Activated effector memory CD4-positive, alpha-beta T cell treated with Interleukin-2 at 50 U/mL for 16 hours (primary cell): ENCODE measurements around the gene SDR42E1.
"Not testable (repeated sequence)": the region's sequence is repeated elsewhere in the genome, so short reads cannot be mapped to it uniquely, and the experiment has no call there.

Experiments used
- DNase-seq: peaks from one replicate; pipeline ENCODE4 v3.0.0-alpha.2; 2020

The SDR42E1 gene

DNA sequence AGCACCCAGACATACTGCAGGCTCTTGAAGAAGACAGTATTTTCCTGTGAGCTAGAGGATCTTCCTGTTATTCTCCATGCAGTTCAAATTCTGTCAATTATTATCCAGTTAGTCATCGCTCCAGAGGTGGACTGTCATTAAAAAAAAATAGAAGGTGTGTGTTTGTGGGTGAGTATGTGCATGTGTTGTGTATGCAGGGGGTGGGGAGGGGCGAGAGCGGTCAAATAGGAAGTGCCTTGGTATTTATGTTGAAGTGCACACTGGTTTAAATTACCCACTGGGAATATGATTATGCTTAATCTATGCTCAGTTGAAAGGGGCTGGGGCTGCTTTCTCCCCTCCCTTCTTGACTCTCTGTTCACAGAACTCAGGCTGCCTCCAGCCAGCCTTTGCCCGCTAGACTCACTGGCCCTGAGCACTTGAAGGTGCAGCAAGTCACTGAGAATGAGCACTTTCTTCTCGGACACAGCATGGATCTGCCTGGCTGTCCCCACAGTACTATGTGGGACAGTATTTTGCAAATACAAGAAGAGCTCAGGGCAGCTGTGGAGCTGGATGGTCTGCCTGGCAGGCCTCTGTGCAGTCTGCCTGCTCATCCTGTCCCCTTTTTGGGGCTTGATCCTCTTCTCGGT is 23.8 kb upstream of the SDR42E1 start, which contains the start of gene HSD17B2:
TSS of gene HSD17B2 (plus strand) at position 273 of the 632 bp plus-strand sequence. CDS start at position 445, 172 bp downstream.
- DNase-seq = no peak

DNA sequence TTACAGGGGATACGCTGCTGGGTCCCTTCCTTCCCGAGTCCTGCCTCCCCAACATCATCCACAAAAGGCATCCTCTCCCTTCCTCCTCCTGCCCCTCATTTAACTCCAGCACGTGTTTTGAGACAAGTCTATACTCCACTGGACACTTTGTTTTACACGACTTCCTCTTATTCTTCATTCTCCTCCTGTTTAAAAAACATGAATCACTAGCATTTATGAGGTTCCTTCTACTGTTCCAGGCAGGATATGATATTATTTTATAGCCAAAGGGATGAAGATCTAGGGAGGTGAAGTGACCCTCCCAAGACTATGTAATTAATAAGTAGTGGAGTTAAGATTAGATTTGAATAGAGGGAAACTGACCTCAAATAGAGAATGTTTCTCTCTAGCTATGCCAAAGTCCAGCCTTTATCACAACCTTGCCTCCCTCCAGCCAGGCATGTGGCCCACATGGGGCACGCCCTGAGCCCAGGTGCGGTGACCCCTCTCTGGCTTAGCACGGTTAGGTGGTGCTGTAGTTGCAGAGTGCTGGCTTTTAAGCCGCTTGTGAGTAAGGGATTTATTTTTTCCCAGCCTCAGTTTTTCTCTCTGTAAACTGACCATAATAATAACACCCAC is 22.5 kb upstream of the SDR42E1 start:
- DNase-seq = no peak

- no peak for DNase-seq
These were observed 21.7 kb upstream of the SDR42E1 start for GRCh38 chr16:82033006-82033405.

GRCh38 chr16:82031116-82032084 is 20.1 kb upstream of the SDR42E1 start:
- DNase-seq = no peak

DNA sequence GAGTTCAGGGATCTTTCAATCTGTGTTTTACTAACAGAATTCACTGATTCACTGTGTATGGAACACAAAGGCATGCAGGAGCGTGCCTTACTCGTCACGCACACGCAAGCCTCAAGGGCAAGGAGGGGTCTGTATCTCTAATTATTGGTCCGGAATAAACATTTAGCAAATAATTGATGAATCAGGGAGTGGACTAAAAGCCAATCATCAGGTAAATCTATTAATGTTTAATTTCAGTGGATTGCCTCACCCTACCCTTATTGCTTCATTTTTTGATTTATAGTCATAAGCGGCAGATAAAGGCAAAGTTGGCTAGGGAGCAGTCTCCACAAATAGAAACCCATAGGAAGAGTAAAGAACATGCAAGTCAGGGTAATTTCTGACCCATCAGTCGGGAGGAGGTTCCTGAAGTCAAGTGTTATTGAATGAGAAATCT is 16.4 kb upstream of the SDR42E1 start:
- no peak for DNase-seq

DNA sequence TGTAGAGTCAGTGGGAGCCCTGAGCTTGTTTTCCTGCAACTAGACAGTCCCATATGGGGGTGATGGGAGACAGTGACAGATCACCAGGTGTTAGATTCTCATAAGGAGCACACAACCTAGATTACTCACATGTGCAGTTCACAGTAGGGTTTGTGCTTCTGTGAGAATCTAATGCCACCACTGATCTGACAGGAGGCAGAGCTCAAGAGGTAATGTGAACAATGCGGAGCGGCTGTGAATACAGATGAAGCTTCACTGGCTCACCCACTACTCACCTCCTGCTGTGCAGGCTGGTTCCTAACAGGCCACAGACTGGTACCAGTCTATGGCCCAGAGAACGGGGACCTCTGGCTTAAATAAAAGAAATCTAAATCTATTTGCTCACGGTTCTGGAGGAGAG is 13.6 kb upstream of the SDR42E1 start:
- DNase-seq = no peak

DNA sequence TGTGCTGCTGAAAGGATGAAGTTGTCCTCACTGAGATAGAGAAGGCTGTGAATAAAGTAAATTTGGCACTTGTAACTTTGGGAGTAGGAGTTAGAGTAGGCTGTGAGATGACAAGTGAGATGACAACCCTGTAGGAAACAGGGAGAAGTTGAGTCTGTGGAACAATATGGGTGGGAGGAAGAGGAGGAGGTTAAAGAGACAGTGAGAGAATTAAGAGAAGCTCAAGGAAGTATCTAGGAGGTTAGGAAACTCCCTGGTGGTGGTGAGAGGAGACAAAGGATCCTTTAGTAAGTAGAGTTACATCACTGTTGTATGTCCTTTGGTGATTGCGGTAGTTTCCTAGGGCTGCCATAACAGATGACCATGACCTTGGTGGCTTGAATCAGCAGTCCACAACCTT is 13.0 kb upstream of the SDR42E1 start:
- DNase-seq = no peak

DNA sequence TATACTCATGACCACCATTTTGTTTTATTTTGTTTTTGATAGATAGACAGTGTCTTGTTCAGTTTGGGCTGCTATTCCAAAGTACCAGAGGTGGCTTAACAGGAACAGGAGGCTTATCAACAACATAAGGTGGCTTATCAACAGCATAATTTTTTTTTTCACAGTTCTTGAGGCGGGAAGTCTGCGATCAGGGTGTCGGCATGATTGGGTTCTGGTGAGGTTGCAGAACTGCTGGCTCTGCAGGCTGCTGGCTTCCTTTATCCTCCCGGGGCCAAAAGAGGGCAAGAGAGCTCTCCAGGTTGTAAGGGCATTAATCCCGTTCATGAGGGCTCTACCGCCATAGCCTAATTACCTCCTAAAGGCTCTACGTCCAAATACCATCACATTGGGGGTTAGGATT is 11.9 kb upstream of the SDR42E1 start:
- no peak for DNase-seq

DNA sequence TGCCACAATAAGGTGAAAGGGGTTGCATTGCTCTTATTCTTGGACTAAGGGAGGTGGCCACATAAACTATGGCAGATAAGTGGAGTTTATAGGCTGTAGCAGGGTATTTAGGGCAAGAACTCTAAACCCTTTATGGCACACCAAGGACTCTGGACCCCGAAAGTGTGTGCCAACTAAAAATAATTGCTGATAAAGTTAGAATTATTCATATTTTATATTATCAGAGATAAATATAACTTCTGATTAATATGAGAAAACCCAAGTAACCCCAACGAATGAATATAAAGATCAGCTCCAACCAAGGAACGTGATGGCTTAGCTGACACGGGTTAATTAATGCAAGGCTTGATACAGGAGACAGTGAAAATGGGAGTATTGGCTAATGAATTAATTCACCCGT is 8.8 kb upstream of the SDR42E1 start:
- DNase-seq = no peak

- DNase-seq = no peak
These were observed 8.3 kb upstream of the SDR42E1 start for GRCh38 chr16:82019535-82019934.

DNA sequence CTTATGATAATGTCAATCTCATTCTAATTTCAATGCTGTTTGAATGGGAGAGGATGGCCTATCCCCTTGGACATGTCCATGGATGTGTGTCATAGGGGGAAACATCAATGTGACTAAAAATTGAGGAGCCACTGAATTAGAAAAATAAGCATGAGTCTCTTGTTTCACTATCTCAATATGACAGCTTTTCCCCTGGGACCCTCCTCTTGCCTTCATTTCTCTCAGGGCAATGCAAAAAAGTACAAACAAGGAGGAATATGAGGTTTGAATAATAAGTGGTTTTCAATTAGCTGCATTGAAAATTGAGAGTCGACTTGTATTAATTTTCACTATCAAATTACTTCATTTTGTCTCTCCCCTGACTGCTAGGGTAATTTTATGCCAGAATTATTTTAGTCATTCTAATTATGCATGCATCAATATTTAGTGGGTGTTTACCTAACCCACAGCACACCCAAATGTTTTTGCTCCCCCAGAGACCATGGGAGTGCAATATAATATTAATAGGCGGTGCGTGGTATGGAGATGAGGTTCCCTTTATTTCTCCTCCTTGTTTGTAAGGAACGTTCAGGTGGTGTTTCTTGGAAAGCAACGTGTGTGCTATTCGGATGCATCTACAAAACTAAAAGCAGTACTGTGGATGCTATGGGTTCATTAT is 6.8 kb upstream of the SDR42E1 start:
- DNase-seq = no peak

- no peak for DNase-seq
These were observed 5.7 kb upstream of the SDR42E1 start for GRCh38 chr16:82016964-82017363.

GRCh38 chr16:82016263-82016662 is 5.0 kb upstream of the SDR42E1 start:
- no peak for DNase-seq

GRCh38 chr16:82013139-82013538 is 1.9 kb upstream of the SDR42E1 start:
- DNase-seq = no peak

GRCh38 chr16:82010649-82011048 is 621 bp downstream of the SDR42E1 start:
- no peak for DNase-seq

DNA sequence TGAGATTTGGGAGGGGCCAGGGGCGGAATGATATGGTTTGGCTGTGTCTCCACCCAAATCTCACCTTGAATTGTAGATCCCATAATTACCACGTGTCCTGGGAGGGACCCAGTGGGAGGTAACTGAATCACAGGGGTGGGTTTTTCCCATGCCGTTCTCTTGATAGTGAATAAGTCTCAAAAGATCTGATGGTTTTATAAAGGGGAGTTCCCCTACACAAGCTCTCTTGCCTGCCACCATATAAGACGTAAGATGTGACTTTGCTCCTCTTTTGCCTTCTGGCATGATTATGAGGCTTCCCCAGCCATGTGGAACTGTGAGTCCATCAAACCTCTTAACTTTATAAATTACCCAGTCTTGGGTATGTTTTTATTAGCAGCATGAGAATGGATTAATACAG is 1.5 kb downstream of the SDR42E1 start:
- not testable (repeated sequence) for DNase-seq

DNA sequence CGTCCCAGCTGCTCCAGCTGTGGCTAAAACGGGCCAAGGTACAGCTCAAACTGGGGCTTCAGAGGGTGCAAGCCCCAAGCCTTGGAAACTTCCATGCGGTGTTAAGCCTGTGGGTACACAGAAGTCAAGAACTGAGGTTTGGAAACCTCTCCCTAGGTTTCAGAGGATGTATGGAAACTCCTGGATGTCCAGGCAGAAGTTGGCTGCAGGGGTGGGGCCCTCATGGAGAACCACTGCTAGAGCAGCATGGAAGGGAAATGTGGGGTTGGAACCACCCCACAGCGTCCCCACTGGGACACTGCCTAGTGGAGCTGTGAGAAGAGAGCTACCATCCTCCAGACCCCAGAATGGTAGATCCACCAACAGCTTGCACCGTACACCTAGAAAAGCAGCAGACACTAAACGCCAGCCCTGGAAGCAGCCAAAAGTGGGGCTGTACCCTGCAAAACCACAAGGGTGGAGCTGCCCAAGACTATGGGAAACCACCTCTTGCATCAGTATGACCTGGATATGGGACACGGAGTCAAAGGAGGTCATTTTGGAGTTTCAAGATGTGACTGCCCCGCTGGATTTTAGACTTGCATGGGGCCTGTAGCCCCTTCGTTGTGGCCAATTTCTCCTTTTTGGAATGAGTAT is 2.2 kb downstream of the SDR42E1 start:
- no peak for DNase-seq

DNA sequence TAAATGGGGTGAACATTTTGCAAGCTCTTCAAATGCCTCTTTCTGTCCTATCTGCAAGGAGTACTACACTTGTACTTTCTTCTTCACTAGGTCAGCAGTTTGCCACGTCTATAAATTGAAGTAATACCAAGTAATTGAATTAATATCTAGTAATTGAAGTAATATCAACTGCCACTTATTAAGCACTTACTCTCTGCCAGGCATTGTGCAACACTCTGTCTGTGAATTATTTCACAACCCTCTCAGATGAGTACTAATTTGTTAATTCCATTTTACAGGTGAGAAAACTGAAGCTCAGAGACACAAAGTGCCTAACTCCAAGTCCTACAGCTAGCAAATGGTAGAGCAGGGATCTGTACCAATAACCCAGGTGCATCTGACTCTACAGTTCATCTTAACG is 4.1 kb downstream of the SDR42E1 start:
- DNase-seq = no peak

DNA sequence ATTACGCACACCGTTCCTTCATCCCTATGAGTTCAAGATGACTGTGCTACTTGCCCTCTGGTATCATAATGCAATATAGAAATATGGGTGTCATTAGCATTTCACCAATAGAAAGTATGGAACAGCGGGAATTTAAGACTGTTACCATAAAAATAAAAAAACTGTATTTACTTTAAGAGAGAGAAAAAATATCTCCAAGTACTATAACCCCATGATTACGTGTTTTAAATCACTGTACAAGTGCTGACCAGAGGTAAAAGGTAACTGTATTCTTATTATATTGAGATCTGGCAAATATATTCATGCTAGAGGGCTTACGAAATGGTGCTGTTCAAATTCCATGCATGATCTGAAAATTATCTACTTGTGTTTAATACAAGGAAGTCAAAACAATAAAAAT is 5.2 kb downstream of the SDR42E1 start:
- no peak for DNase-seq

- DNase-seq = no peak
These were observed 6.0 kb downstream of the SDR42E1 start for GRCh38 chr16:82005027-82005830.

DNA sequence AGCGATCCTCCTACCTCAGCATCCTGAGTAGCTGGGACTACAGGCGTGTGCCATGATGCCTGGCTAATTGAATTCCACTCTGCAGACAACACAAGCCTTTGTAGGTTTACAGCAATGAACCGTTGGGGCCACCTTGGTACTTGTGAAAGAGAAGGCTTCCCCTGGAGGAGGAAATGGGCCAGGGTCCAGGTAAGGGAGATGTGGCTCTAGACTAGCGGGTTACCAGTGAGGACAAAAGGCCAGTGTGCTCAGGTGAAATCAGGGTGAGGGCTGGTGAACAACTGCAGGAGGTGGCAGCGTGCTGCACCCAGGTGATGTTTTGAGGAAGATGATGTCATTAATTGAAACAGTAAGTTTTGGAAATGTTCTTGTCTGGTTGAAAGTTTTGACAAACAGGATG is 6.7 kb downstream of the SDR42E1 start:
- no peak for DNase-seq

GRCh38 chr16:82002831-82003230 is 8.4 kb downstream of the SDR42E1 start:
- DNase-seq = no peak
